NCI-H460 (cell line): ENCODE data around the gene GLOD4. TPM values are rescaled to one million over a fixed set of nuclear protein-coding genes. Genes with fewer than 3 reads are reported as not detected.

Experiments
- total RNA-seq: library from RNA; depleted of rRNA; stranded (reverse); fragments of >200 nt; shearing (Covaris generic); gene quantifications from 2 replicates; pipeline ENCODE4 v1.2.3, GENCODE V29; 2014; rRNA removed

Gene GLOD4
- total RNA-seq, 1 experiment from 2014 or later: 78.1 TPM

Other genes starting within 250 kb of the GLOD4 start
- gene VPS53, start 67.4 kb downstream of the GLOD4 start, total RNA-seq: 15.0 and 15.3 TPM in 2 replicates
- 17.0 and 21.4 TPM in 2 replicates for gene TLCD3A, start 49.7 kb downstream of the GLOD4 start, total RNA-seq
- gene GEMIN4, start 30.0 kb downstream of the GLOD4 start, total RNA-seq: 19.9 and 26.3 TPM in 2 replicates
- gene MRM3, start 73 bp upstream of the GLOD4 start, total RNA-seq: 27.6 and 33.6 TPM in 2 replicates
- gene NXN, start 197.5 kb upstream of the GLOD4 start, total RNA-seq: 12.3 and 13.7 TPM in 2 replicates
- 18.5 and 21.1 TPM in 2 replicates for gene TIMM22, start 214.8 kb upstream of the GLOD4 start, total RNA-seq